Measurements from ENCODE around the gene TSPEAR.

The TSPEAR gene

DNA sequence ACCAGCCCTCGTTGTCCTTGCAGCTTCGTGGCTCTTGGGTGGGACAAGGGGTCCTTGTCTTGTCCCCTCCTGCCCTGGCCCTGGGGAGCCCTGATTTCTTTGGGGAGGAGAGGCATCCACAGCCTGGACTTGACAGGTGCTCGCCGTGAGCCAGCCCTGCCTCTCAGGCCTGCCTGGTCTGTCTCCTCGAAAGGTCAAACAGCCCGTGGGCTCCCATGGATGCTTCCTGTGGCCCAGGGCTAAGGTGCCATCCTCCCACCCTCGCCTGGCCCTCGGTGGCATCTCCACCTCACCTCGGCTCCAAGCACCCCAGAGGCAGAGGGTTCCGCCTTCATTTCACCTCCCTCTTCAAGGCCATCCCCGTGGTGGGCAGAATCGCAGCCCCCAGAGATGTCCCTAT is 247.0 kb downstream of the TSPEAR start:
- TF ChIP-seq POLR2AphosphoS5 (IDR thresholded peaks at IDR 0.05; ENCODE audit: low read depth, low read length) = no peak

- TF ChIP-seq, protein P1, sequence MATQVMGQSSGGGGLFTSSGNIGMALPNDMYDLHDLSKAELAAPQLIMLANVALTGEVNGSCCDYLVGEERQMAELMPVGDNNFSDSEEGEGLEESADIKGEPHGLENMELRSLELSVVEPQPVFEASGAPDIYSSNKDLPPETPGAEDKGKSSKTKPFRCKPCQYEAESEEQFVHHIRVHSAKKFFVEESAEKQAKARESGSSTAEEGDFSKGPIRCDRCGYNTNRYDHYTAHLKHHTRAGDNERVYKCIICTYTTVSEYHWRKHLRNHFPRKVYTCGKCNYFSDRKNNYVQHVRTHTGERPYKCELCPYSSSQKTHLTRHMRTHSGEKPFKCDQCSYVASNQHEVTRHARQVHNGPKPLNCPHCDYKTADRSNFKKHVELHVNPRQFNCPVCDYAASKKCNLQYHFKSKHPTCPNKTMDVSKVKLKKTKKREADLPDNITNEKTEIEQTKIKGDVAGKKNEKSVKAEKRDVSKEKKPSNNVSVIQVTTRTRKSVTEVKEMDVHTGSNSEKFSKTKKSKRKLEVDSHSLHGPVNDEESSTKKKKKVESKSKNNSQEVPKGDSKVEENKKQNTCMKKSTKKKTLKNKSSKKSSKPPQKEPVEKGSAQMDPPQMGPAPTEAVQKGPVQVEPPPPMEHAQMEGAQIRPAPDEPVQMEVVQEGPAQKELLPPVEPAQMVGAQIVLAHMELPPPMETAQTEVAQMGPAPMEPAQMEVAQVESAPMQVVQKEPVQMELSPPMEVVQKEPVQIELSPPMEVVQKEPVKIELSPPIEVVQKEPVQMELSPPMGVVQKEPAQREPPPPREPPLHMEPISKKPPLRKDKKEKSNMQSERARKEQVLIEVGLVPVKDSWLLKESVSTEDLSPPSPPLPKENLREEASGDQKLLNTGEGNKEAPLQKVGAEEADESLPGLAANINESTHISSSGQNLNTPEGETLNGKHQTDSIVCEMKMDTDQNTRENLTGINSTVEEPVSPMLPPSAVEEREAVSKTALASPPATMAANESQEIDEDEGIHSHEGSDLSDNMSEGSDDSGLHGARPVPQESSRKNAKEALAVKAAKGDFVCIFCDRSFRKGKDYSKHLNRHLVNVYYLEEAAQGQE (IDR thresholded peaks at IDR 0.05; ENCODE audit: insufficient read depth in 1 of 2, low read depth in 2 of 2, low read length in 2 of 2) = no peak
Observed at GRCh38 chr21:44463724-44464123, 247.6 kb downstream of the TSPEAR start.

- TF ChIP-seq, protein P1 (IDR thresholded peaks at IDR 0.05; ENCODE audit: insufficient read depth in 1 of 2, low read depth in 2 of 2, low read length in 2 of 2) = no peak
- TF ChIP-seq FOXP2 (optimal IDR thresholded peaks at IDR 0.05; ENCODE audit: borderline replicate concordance, extremely low read depth, extremely low read length, insufficient read depth) = no peak
Observed at GRCh38 chr21:44462834-44463200, 248.6 kb downstream of the TSPEAR start.

DNA sequence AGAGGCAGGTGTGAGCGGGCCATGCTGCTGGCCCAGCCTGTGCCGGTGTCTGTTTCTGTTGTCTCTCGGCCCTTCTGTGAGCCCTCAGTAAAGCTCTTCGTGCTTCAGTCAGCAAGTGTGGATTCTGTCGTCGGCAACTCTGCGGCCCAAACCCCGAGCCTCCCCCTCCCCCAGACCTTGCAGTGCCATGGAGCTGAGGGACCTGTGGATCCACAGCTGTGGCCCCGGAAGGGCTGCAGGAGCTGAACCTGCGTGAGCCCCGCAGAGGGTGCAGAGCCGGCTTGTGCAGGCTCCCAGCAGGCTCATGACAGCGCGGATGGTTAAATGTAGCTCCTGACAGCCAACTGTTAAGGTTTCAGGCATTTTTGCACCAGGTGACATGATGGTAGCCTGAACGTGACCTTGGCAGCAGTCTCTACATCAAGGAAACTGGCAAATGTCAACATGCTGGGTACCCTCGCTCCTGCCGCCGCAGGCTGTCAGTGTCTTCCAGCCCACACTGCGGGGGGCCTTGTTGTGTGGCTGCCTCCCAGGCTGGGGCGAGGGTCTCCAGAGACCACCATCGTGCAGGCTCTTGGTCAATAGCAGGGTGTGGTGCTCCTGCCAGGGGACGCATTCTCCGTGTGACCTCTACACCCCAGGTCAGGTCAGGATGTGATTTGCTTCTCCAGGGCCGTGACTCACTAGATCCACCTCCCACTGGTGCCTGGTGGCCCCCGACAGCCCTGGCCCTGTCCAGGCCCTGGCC is 249.1 kb downstream of the TSPEAR start:
- TF ChIP-seq TAF1 (IDR thresholded peaks at IDR 0.05; ENCODE audit: borderline replicate concordance, insufficient read depth, low read length) (no peak), FOXP2 (optimal IDR thresholded peaks at IDR 0.05; ENCODE audit: borderline replicate concordance, extremely low read depth, extremely low read length, insufficient read depth) (no peak), SIN3A (IDR thresholded peaks at IDR 0.05; ENCODE audit: borderline replicate concordance, insufficient read depth, low read length) (no peak), POLR2AphosphoS5 (IDR thresholded peaks at IDR 0.05; ENCODE audit: low read depth, low read length) (no peak)
- TF ChIP-seq, protein P1 (IDR thresholded peaks at IDR 0.05; ENCODE audit: insufficient read depth in 1 of 2, low read depth in 2 of 2, low read length in 2 of 2) = no peak

DNA sequence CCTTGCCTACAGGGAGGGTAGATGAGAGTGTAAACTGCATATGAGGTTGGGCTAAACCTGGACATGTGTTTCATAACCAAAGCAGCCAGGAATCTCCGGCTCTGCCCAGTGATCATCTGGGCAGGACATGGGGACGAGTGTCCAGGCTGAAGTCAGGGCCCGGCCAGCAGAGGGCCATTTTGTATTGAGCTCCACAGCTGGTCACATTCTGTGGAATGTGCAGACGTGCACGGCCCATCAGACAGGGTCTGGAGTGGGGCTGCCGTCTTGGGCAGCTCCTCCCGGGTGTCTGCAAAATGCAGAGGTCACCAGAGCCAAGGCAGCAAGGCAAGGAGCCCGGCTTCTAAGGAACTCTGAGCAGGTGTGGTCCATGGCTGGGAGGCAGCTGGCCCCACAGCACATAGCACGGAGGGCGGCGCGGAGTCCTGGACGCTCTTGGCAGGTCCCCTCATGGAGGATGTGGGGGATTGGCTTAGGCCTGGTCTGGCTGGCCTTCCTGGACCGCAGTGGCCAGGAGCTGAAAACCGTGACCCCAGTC is 249.8 kb downstream of the TSPEAR start:
- TF ChIP-seq POLR2AphosphoS5 (IDR thresholded peaks at IDR 0.05; ENCODE audit: low read depth, low read length) (no peak), FOXP2 (optimal IDR thresholded peaks at IDR 0.05; ENCODE audit: borderline replicate concordance, extremely low read depth, extremely low read length, insufficient read depth) (no peak), SIN3A (IDR thresholded peaks at IDR 0.05; ENCODE audit: borderline replicate concordance, insufficient read depth, low read length) (no peak), TAF1 (IDR thresholded peaks at IDR 0.05; ENCODE audit: borderline replicate concordance, insufficient read depth, low read length) (no peak)
- TF ChIP-seq, protein P1 (IDR thresholded peaks at IDR 0.05; ENCODE audit: insufficient read depth in 1 of 2, low read depth in 2 of 2, low read length in 2 of 2) = no peak

All from PFSK-1 (cell line).